ENCODE data around the gene PPP1R2.

The PPP1R2 gene

GRCh38 chr3:195583831-195584542 lies 40.9 kb upstream of the PPP1R2 start, which contains the start of gene APOD:
APOD (minus strand) TSS chr3:195583940; CDS start chr3:195579461, 4,479 bp downstream.
- Histone ChIP-seq H3K4me3 (peak within 1 kb of the TSS; percentile 41), H3K27ac (peak within 1 kb of the TSS in 1 of 2 donors; percentile 65)
- DNase-seq (ENCODE audit: low spot score): no peak
- TF ChIP-seq, protein P1, sequence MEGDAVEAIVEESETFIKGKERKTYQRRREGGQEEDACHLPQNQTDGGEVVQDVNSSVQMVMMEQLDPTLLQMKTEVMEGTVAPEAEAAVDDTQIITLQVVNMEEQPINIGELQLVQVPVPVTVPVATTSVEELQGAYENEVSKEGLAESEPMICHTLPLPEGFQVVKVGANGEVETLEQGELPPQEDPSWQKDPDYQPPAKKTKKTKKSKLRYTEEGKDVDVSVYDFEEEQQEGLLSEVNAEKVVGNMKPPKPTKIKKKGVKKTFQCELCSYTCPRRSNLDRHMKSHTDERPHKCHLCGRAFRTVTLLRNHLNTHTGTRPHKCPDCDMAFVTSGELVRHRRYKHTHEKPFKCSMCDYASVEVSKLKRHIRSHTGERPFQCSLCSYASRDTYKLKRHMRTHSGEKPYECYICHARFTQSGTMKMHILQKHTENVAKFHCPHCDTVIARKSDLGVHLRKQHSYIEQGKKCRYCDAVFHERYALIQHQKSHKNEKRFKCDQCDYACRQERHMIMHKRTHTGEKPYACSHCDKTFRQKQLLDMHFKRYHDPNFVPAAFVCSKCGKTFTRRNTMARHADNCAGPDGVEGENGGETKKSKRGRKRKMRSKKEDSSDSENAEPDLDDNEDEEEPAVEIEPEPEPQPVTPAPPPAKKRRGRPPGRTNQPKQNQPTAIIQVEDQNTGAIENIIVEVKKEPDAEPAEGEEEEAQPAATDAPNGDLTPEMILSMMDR (IDR thresholded peaks at IDR 0.05): no peak

- no peak for DNase-seq (ENCODE audit: low spot score)
- TF ChIP-seq, protein P1 (IDR thresholded peaks at IDR 0.05): no peak
- Histone ChIP-seq H3K27ac (peak overlapping the region in 1 of 2 donors; percentile 10), H3K4me3 (peak overlapping the region; percentile 41)
These were observed 39.8 kb upstream of the PPP1R2 start for GRCh38 chr3:195582947-195583346.

GRCh38 chr3:195580744-195581443 lies 37.8 kb upstream of the PPP1R2 start:
- H3K27ac ChIP-seq: no peak overlapping the region
- no peak for DNase-seq (ENCODE audit: low spot score)
- TF ChIP-seq, protein P1 (IDR thresholded peaks at IDR 0.05): no peak
- peak overlapping the region; percentile 41 for H3K4me3 ChIP-seq

- no peak for DNase-seq (ENCODE audit: low spot score)
- Histone ChIP-seq H3K27ac (no peak overlapping the region), H3K4me3 (peak overlapping the region; percentile 34)
- TF ChIP-seq, protein P1 (IDR thresholded peaks at IDR 0.05): no peak
These were observed 36.2 kb upstream of the PPP1R2 start for GRCh38 chr3:195579281-195579680.

DNA sequence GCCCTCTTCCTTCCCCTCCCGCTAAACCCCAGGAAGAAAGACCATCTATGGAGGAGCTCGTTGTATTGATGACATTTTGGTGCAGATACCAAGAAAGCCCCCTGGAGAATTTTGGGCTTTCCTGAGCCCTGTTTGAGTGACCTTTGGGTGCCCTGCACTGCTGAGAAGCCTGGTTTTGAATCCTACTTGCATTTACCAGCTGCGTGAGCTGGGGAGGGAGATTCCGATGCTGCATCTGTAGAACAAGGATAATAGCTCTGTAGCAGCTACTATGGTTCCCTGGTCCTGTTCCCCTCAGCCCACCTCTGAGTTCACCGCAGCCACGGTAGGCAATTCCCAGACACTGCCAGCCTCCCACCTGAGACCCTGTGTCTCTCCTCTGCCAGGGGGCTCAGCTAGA lies 35.4 kb upstream of the PPP1R2 start:
- H3K4me3 ChIP-seq: peak overlapping the region; percentile 34
- TF ChIP-seq, protein P1 (IDR thresholded peaks at IDR 0.05): no peak
- H3K27ac ChIP-seq: no peak overlapping the region
- no peak for DNase-seq (ENCODE audit: low spot score)

DNA sequence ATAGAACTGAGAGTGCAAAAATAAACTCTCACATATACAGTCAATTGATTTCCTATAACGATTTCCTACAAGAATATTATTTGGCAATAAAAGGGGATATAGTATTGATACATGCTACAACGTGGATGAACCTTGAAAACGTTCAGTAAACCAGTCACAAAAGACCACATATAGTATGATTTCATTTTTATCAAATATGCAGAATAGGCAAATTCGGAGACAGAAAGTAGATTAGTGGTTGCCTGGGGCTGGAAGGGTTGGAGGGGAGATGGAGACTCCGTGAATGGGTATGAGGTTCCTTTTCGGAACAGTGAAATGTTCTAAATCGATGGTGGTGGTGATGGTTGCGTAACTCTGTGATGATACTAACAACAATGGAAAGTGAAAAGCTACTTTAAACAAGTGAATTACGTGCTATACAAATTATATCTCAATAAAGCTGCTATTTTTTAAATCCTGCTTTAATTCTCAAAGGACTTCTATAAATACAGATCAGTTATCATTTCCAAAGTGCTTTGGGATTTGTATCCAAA lies 34.6 kb upstream of the PPP1R2 start:
- no peak overlapping the region for H3K4me3 ChIP-seq
- DNase-seq (ENCODE audit: low spot score): no peak

More for the DNA sequence above, 34.6 kb upstream of the PPP1R2 start:
- H3K27ac ChIP-seq: no peak overlapping the region
- TF ChIP-seq, protein P1 (IDR thresholded peaks at IDR 0.05): no peak

Measured in coronary artery (tissue), 2 donors.